Caki2 (cell line): ENCODE results near the gene DTWD2. TPM values are rescaled to one million over a fixed set of nuclear protein-coding genes. Genes with fewer than 3 reads are reported as not detected.
"Not testable (repeated sequence)": the region's sequence is repeated elsewhere in the genome, so short reads cannot be mapped to it uniquely, and the experiment has no call there.

Source experiments
- DNase-seq: peaks from one replicate; pipeline ENCODE4 v3.0.0-alpha.2; 2015; ENCODE audit warnings: low read depth
- in situ Hi-C: cut with HindIII; loops from 2 replicates; pipeline ENCODE4 v1.10.0; 2016; ENCODE audit warnings: low sequenced_read_pairs, low pct_unique_long_range_greater_than_20kb, mixed read lengths
- total RNA-seq: library from RNA; depleted of rRNA; stranded (reverse); fragments of >200 nt; shearing (Covaris generic); gene quantifications from 2 replicates; pipeline ENCODE4 v1.2.3, GENCODE V29; 2014; ENCODE audit warnings: low replicate concordance

Gene DTWD2
- total RNA-seq, 1 experiment from 2014 or later: 6.1 TPM

GRCh38 chr5:118905196-118905595 lies 83.2 kb downstream of the DTWD2 start:
- no peak for DNase-seq
- in situ Hi-C loops: no loop called here

DNA sequence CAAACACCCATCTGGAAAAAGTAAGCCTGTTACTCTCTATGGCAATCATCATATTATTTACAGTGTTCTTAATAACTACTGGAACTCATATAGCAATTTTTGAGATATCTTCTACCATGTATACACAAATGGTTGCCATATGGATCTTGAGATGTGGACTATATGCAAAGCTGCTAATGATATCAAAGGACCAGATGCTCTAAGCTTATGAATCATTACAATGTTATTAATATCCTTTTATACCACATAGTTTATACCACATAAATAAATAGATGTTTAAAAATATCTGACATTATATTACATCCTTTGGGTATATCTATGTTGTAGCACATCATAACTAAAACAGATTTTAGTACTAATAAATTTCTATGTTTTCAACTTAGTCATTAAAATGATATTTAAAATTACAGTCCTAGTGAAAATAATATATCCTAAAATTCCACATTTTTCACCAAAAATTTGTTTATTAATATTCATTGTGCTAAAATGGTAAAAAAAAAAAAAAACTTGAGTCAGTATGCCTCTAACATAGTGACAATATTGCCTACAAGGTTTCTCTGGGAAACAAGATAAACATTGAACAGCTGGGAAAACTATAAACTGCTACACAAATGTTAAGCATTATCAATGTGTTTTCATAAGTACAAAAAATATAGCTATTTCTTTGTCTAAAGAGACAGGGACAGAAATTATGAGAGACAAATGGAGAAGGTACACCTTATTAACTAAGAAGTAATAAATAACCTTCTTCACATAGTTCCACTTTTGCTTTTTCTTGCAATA lies 85.5 kb downstream of the DTWD2 start:
- no peak for DNase-seq

DNA sequence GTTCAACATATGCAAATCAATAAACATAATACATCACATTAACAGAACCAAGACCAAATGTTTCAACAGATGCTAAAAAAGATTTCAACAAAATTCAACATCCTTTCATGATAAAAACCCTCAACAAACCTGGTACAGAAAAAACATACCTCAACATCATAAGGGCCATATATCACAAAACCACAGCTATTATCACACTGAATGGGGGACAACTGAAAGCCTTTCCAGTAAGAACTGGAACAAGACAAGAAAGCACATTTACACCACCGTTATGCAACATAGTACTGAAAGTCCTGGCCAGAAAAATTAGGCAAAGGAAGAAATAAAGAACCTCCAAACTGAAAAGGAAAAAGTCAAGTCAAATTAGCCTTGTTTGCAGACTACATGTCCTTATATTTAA lies 93.6 kb downstream of the DTWD2 start:
- no peak for DNase-seq
- in situ Hi-C loops: no loop called here

More for the DNA sequence above, 85.5 kb downstream of the DTWD2 start:
- in situ Hi-C loops: no loop called here

DNA sequence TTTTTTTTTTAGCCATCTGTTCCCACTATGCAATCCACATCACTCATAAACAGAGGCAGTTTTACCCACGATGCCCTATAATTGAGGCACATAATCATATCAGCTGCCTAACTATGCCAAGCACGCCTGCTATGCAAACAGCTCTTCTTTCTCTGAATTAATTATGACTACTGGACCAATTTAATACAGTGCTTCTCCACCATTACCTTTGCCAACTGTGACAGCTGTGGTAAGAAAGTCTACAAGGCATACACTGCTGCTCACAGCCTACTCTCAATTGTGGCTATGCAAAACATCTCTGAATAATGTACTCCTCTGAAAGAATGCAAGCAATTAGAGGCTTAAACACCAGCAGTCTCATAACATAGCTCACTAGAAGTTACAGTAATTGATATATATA lies 97.1 kb downstream of the DTWD2 start:
- no peak for DNase-seq
- in situ Hi-C loops: no loop called here

DNA sequence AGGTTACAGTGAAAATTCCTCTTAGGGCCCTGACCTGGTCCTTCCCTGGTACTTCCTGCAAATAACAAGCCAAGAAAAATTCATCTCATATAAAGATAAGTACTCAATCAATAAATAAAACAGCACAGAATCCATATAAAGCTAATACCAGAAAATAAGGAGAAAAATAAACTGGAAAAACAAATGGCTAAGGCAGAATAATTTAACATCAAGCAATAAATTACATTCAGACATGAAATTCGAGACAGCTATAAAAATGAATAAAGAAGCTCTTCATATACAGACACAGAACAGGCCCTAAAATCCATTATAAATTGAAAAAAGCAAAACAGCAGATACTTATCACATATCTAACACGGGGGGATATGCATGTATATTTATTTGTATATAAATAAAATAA lies 99.2 kb downstream of the DTWD2 start:
- in situ Hi-C loops: no loop called here
- no peak for DNase-seq

GRCh38 chr5:118888556-118888955 lies 99.8 kb downstream of the DTWD2 start:
- in situ Hi-C loops: no loop called here
- DNase-seq: no peak

GRCh38 chr5:118883362-118883761 lies 105.0 kb downstream of the DTWD2 start:
- DNase-seq: no peak
- in situ Hi-C loops: no loop called here

GRCh38 chr5:118882666-118883065 lies 105.7 kb downstream of the DTWD2 start:
- in situ Hi-C loops: no loop called here
- no peak for DNase-seq

- in situ Hi-C loops, DNase-seq: not testable (repeated sequence)
Measured at GRCh38 chr5:118876852-118877251, 111.5 kb downstream of the DTWD2 start.

GRCh38 chr5:118875131-118875530 lies 113.2 kb downstream of the DTWD2 start:
- DNase-seq: no peak
- in situ Hi-C loops: no loop called here

DNA sequence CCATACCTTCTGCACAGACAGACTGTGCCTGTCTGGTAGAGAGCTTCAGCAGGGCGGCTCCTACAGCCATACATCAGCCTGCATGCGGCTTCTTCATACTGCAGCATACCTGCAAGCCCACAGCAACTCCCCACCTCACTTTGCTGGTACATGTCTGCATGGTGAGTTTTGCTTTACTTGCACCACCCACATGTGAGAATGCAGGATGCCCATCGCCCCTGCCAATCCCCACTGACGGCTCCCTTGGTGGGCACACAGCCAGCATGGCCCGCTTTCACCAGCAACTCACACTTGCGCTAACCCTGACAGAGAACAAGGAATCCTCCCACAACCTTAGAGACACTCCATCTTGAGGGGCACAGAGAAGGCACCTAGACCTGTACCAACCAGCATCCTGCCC lies 114.9 kb downstream of the DTWD2 start:
- no peak for DNase-seq
- in situ Hi-C loops: no loop called here

DNA sequence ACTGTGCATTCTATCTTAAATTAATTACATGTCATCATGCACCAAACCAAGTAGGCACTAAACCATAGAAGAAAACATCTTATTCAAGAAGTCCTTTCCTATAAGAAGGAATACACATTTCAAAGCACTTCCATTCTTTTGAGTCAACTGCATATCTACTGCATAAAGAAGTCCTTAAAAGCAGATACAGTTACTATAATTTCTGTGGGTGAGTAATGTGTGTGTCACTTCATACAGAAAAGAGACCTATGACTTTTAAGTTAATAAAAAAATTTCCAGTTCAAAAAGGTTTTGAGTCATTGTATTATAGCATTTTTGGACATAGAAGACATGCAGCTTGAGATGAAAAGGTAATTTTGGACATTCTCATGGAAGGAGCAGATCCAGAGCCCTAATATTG lies 125.0 kb downstream of the DTWD2 start:
- in situ Hi-C loops: no loop called here
- no peak for DNase-seq

- in situ Hi-C loops: no loop called here
- DNase-seq: no peak
Measured at GRCh38 chr5:118862596-118862995, 125.8 kb downstream of the DTWD2 start.

- in situ Hi-C loops: no loop called here
- DNase-seq: no peak
Measured at GRCh38 chr5:118857700-118858099, 130.6 kb downstream of the DTWD2 start.

GRCh38 chr5:118854819-118855218 lies 133.5 kb downstream of the DTWD2 start:
- in situ Hi-C loops: no loop called here
- DNase-seq: no peak

DNA sequence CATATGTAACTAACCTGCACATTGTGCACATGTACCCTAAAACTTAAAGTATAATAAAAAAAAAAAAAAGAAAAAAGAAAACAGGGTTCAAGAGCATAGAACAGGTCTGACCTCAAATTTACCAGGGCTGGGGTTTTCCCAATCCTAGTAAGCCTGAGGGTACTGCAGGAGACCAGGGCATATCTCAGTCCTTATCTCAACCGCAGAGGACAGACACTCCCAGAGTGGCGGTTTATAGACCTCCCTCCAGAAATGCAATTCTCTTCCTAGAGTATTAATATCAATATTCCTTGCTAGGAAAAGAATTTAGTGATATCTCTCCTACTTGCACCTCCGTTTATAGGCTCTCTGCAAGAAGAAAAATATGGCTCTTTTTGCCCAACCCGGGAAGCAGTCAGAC lies 136.6 kb downstream of the DTWD2 start:
- not testable (repeated sequence) for DNase-seq

GRCh38 chr5:118849507-118849906 lies 138.8 kb downstream of the DTWD2 start:
- DNase-seq, in situ Hi-C loops: not testable (repeated sequence)

More for the DNA sequence above, 136.6 kb downstream of the DTWD2 start:
- in situ Hi-C loops: not testable (repeated sequence)

DNA sequence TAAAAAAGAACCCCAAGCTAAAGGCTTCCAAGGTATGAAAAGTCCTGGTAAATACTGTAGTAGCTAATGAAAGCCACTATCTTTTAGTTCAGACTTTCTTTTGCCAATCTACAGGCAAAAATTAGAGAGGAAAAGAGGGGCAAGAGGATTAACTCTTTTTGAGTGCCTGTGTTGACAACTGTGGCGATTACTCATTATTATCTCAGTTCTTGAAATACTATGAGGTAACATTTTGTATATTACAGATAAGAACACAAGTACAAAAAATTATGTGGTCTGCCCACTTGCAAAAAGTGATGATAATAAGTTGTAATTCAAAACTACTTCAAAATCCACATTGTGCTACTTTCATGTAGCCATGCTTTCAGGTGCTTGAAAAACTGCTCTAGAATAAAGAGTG lies 144.0 kb downstream of the DTWD2 start:
- no peak for DNase-seq
- in situ Hi-C loops: no loop called here

DNA sequence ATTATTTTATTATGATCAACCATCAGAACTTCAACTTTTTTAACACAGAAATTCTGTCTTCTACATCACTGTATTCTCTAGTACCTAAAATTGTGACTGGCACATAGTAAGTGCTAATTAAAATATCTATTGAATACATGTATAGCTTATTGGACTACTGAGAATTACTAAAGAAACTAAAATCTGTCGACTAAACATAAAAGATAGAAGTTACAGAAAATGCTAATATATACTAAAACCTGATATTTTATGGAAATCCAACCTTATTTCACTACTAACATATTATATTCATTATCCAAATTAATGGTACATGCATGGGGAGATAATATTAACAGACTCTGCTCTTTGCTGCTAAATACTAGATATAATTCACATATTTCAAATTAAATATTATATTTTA lies 153.6 kb downstream of the DTWD2 start:
- in situ Hi-C loops: no loop called here

DNA sequence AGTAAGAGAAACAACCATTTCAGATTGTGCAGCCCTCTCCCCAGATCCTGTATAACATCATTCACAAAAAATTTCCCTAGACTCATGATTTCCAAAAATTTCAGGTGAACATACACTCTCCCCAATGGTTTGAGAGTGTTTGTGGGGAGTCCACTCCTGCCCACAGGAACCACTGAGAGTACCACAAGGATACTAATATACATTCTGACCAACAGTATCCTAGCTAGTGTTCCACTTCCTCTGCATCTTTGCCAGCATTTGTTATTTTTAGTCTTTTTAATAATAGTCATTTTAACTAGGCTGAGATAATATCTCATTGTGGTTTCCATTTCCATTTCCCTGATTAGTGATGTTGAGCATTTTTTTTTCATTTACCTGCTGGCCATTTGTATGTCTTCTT lies 155.4 kb downstream of the DTWD2 start:
- in situ Hi-C loops: no loop called here
- DNase-seq: no peak

More for the DNA sequence above, 153.6 kb downstream of the DTWD2 start:
- no peak for DNase-seq
